Cerebellar nuclear complex (tissue), 1 donor: ENCODE data around the gene TRIM47.
A peak's percentile ranks its signal among the peaks of the same experiment; 100 is the strongest.

ENCODE experiments used
- DNase-seq, 2 experiments: peaks; one replicate each; lab custom pipeline; 2025; lab: John Stamatoyannopoulos, UW

TRIM47 gene

GRCh38 chr17:75832164-75832651 lies 46.2 kb downstream of the TRIM47 start:
- DNase-seq: no peak

GRCh38 chr17:75831032-75831571 lies 47.3 kb downstream of the TRIM47 start:
- DNase-seq: no peak

- no peak for DNase-seq
Observed at GRCh38 chr17:75830164-75831031, 48.0 kb downstream of the TRIM47 start.

GRCh38 chr17:75829747-75830146 lies 48.6 kb downstream of the TRIM47 start:
- no peak for DNase-seq

- DNase-seq: no peak
Observed at GRCh38 chr17:75828741-75829140, 49.6 kb downstream of the TRIM47 start.

- no peak for DNase-seq
Observed at GRCh38 chr17:75828076-75828400, 50.3 kb downstream of the TRIM47 start.

GRCh38 chr17:75827308-75828075 lies 50.9 kb downstream of the TRIM47 start:
- peak in 1 of 2 experiments; percentile 39 for DNase-seq

- DNase-seq: no peak
Observed at GRCh38 chr17:75826561-75827307, 51.6 kb downstream of the TRIM47 start.

- DNase-seq: no peak
Observed at GRCh38 chr17:75825748-75826370, 52.5 kb downstream of the TRIM47 start.

- no peak for DNase-seq
Observed at GRCh38 chr17:75825149-75825552, 53.2 kb downstream of the TRIM47 start.

GRCh38 chr17:75824666-75825065 lies 53.7 kb downstream of the TRIM47 start:
- no peak for DNase-seq
